T-helper 1 cell treated with Interleukin-12 subunit alpha and Interleukin-12 subunit beta and Interleukin-4 antibody, amounts not matched to agents 30 μg/mL and 1 μg/mL, for 36 hours (primary cell): Measurements from ENCODE around the gene ZNF79.
A peak's percentile ranks its signal among the peaks of the same experiment; 100 is the strongest.

Experiments used
- H3K27ac Mint-ChIP-seq: one replicate; pipeline ENCODE4 v1.8.0; 2021; ENCODE audit warnings: mild to moderate bottlenecking, mixed read lengths
- H3K27me3 Mint-ChIP-seq: one replicate; pipeline ENCODE4 v1.8.0; 2021; ENCODE audit warnings: low read depth, mixed read lengths
- H3K36me3 Mint-ChIP-seq: one replicate; pipeline ENCODE4 v1.8.0; 2021; ENCODE audit warnings: low read depth, mixed read lengths
- H3K4me1 Mint-ChIP-seq: one replicate; pipeline ENCODE4 v1.8.0; 2021; ENCODE audit warnings: low read depth, mixed read lengths
- H3K4me3 Mint-ChIP-seq: one replicate; pipeline ENCODE4 v1.8.0; 2021; ENCODE audit warnings: mild to moderate bottlenecking, moderate library complexity, mixed read lengths
- H3K9me3 Mint-ChIP-seq: one replicate; pipeline ENCODE4 v1.8.0; 2021; ENCODE audit warnings: mixed read lengths

The ZNF79 gene

DNA sequence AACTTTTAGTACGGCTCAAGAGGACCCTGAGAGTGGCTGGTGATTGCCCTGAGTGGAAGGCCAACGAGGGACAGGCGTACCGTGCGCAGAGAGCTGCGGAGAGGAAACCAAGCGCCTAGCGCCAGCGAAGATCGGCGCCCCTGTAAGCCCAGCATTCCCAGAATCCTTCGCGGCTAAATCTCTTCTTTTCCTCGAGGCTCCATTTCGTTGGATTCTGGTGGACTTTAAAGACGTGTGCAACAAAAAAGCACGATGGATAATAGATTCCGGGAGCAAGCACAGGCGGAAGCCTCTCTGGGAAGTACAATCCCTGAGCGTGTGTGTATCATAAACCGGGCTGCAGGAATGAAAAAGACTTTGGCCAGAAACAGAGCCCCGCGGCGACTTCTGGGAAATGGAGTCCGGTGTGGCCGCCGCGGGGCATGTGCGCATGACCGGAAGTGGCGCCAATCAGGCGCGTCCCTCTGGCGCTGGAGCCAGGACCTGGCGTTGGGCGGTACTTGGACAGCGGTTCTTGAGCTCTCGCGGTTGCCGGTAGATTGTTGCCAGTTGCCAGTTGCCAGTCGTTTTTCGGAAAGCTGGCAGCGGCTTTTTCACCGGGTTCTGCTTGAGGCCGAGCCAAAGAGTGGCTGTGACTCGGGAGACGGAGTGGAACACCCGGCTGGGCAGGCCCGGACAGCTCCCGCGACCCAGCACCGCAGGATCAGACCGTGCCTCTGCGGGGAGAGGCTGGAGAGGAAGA, at the start of gene ZNF79:
ZNF79 (plus strand) TSS at position 449 of the 742 bp plus-strand sequence. CDS start 406 bp downstream, outside the sequence.
- H3K9me3 Mint-ChIP-seq, result no peaks in the 10 kb centered on the region
- H3K27me3 Mint-ChIP-seq, result no peaks in the 10 kb centered on the region
- peak within 1 kb of the TSS; percentile 97 for H3K4me3 Mint-ChIP-seq
- H3K27ac Mint-ChIP-seq, result peak within 1 kb of the TSS; percentile 94
- peaks cover 15% of the 10 kb centered on the region for H3K36me3 Mint-ChIP-seq
- peaks cover 32% of the 10 kb centered on the region for H3K4me1 Mint-ChIP-seq

DNA sequence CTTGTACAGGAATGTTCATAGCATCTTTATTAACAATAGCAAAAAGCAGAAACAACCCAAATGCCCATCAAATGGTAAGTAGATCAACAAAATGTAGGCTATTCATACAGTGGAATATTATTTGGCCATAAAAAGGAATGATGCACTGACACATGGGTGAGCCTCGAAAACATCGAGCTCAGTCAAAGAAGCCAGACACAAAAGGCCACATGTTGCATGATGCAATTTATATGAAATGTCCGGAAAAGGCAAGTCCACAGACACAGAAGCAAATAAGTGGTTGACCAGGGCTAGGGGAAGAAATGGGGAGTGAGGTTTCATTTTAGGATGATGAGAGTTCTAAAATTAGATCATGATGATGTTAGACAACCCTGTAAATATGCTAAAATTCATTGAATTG, 43.7 kb upstream of the ZNF79 start:
- Mint-ChIP-seq H3K36me3 (peaks cover 3% of the 10 kb centered on the region), H3K9me3 (peaks cover 14% of the 10 kb centered on the region), H3K27me3 (peaks cover 60% of the 10 kb centered on the region), H3K4me3 (no peak overlapping the region), H3K4me1 (no peaks in the 10 kb centered on the region), H3K27ac (no peak overlapping the region)

GRCh38 chr9:127382541-127382940, 41.6 kb upstream of the ZNF79 start:
- no peaks in the 10 kb centered on the region for H3K4me1 Mint-ChIP-seq
- peaks cover 68% of the 10 kb centered on the region for H3K27me3 Mint-ChIP-seq
- H3K9me3 Mint-ChIP-seq, result peaks cover 14% of the 10 kb centered on the region
- H3K36me3 Mint-ChIP-seq, result peaks cover 4% of the 10 kb centered on the region
- H3K27ac Mint-ChIP-seq, result no peak overlapping the region
- H3K4me3 Mint-ChIP-seq, result no peak overlapping the region

- peaks cover 13% of the 10 kb centered on the region for H3K4me1 Mint-ChIP-seq
- H3K9me3 Mint-ChIP-seq, result peaks cover 13% of the 10 kb centered on the region
- peaks cover 77% of the 10 kb centered on the region for H3K27me3 Mint-ChIP-seq
- H3K27ac Mint-ChIP-seq, result no peak overlapping the region
- H3K4me3 Mint-ChIP-seq, result no peak overlapping the region
- peaks cover 4% of the 10 kb centered on the region for H3K36me3 Mint-ChIP-seq
These were observed 40.0 kb upstream of the ZNF79 start for GRCh38 chr9:127384016-127384730.

DNA sequence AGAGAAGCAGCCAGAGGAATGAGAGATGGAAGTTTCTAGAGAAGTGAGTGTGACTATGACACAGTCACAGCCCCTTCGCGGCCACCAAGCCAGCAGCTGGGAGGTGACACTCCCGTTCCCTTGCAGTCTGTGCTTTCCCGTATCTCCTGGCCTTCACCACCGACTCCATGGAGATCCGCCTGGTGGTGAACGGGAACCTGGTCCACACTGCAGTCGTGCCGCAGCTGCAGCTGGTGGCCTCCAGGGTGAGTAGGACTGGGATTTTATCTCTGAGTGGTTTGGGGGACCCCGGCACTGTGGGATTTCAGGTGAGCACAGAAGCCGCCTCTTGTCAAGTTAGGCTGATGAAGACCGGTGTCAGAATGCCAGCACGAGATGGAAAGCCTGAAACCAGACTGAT, 39.3 kb upstream of the ZNF79 start:
- Mint-ChIP-seq H3K27me3 (peaks cover 74% of the 10 kb centered on the region), H3K9me3 (peaks cover 8% of the 10 kb centered on the region), H3K4me1 (peaks cover 17% of the 10 kb centered on the region), H3K27ac (no peak overlapping the region), H3K4me3 (no peak overlapping the region), H3K36me3 (peaks cover 4% of the 10 kb centered on the region)

DNA sequence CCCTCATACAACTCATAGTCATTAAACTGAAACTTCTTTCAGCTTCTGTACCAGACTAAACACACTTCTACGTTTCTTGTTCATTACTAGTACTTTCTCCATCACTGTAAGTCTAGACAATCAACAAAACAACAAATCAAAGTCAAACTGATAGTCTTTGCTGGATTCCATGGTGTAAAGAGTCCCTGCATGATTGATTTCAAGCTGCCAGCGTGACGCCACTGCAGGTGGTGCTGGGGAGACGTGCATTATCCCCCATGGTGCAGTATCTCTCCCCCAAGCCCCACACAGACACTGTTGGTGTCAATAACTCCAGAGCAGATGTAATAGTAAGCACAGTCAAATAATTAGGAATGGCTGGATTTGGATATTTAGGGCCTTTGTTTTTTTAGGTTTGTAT, 37.9 kb upstream of the ZNF79 start:
- Mint-ChIP-seq H3K4me3 (no peak overlapping the region), H3K4me1 (peaks cover 22% of the 10 kb centered on the region), H3K27me3 (peaks cover 73% of the 10 kb centered on the region), H3K9me3 (no peaks in the 10 kb centered on the region), H3K36me3 (peaks cover 1% of the 10 kb centered on the region), H3K27ac (no peak overlapping the region)

GRCh38 chr9:127386981-127387380, 37.2 kb upstream of the ZNF79 start:
- H3K27ac Mint-ChIP-seq, result no peak overlapping the region
- H3K36me3 Mint-ChIP-seq, result peaks cover 1% of the 10 kb centered on the region
- peaks cover 22% of the 10 kb centered on the region for H3K4me1 Mint-ChIP-seq
- peaks cover 72% of the 10 kb centered on the region for H3K27me3 Mint-ChIP-seq
- no peaks in the 10 kb centered on the region for H3K9me3 Mint-ChIP-seq
- H3K4me3 Mint-ChIP-seq, result no peak overlapping the region

DNA sequence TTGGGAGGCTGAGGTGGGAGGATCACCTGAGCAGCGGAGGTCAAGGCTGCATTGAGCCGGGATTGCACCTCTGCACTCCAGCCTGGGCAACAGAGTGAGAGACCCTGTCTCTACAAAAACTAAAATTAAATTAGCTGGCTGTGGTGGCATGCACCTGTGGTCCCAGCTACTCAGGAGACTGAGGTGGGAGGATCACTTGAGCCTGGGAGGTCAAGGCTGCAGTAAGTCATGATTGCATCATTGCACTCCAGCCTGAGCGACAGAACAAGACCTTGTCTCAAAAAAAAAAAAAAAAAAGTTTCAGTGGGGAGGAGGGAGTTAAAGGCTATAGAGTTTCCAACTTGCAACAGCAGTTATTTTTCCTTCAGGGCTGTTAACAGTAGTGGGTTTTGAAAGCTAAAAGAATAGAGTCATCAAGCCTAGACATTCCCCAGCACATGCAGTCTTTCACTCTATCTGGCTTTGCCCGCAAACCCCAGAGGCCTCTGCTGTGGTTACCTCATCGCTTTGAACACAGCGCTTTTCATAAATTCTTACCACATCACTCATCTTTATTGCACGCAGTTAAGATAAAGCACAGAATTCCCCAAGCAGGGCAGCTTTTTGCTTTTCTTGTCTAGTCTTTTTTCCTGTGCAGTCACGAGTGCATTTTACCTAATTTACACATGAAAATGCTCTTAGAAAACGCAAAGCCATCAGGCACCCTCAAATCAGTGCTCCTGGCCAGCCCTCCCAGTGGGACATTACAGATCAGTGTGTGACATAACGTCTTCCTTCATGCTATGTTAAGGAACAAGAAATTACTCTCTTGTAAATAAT, 35.9 kb upstream of the ZNF79 start:
- H3K4me1 Mint-ChIP-seq, result peaks cover 22% of the 10 kb centered on the region
- no peaks in the 10 kb centered on the region for H3K9me3 Mint-ChIP-seq
- peaks cover 77% of the 10 kb centered on the region for H3K27me3 Mint-ChIP-seq
- H3K36me3 Mint-ChIP-seq, result peaks cover 1% of the 10 kb centered on the region
- H3K4me3 Mint-ChIP-seq, result peak overlapping the region; percentile 38
- peak overlapping the region; percentile 76 for H3K27ac Mint-ChIP-seq

GRCh38 chr9:127388856-127389238, 35.3 kb upstream of the ZNF79 start:
- peaks cover 1% of the 10 kb centered on the region for H3K36me3 Mint-ChIP-seq
- H3K9me3 Mint-ChIP-seq, result no peaks in the 10 kb centered on the region
- peaks cover 78% of the 10 kb centered on the region for H3K27me3 Mint-ChIP-seq
- H3K27ac Mint-ChIP-seq, result peak overlapping the region; percentile 76
- peaks cover 22% of the 10 kb centered on the region for H3K4me1 Mint-ChIP-seq
- peak overlapping the region; percentile 38 for H3K4me3 Mint-ChIP-seq

DNA sequence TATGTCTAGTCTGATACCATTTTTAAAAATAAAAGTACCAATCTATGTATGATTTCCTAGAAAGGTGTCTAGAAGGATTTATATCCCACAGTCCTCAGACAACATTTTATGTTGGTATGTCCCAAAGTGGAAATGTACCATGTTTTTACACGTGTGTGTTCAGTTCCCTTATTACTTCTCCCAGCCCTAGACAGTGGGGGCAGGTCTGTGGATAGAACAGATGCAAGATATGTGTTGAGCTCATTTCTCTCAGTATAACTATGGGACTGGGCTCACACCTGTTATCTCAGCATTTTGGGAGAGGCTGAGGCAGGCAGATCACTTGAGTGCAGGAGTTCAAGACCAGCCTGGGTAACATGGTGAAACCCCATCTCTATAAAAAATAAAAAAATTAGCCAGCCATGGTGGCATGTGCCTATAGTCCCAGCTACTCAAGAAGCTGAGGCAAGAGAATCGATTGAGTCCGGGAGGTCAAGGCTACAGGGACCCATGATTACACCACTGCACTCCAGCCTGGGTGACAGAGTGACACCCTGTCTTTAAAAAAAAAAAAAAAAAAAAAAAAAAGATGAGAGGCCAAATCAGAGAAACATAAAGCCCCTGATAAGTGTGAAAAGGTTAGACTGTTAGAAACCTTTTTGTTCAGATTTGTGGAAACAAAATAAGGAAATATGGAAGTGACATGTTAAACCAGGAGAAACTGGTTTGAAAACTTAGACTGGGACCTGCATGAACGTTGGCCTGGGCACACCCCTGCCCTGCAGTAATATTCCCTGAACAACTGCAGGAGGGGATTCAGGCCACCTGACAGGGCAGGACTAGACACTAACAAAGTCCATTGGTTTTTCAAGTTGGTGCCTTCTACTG, 34.6 kb upstream of the ZNF79 start:
- Mint-ChIP-seq H3K4me1 (peaks cover 22% of the 10 kb centered on the region), H3K9me3 (no peaks in the 10 kb centered on the region), H3K4me3 (no peak overlapping the region), H3K27ac (no peak overlapping the region), H3K27me3 (peaks cover 76% of the 10 kb centered on the region), H3K36me3 (peaks cover 1% of the 10 kb centered on the region)

GRCh38 chr9:127390248-127390545, 34.0 kb upstream of the ZNF79 start:
- Mint-ChIP-seq H3K36me3 (peaks cover 1% of the 10 kb centered on the region), H3K27me3 (peaks cover 76% of the 10 kb centered on the region), H3K9me3 (no peaks in the 10 kb centered on the region), H3K4me3 (no peak overlapping the region), H3K4me1 (peaks cover 22% of the 10 kb centered on the region), H3K27ac (no peak overlapping the region)

DNA sequence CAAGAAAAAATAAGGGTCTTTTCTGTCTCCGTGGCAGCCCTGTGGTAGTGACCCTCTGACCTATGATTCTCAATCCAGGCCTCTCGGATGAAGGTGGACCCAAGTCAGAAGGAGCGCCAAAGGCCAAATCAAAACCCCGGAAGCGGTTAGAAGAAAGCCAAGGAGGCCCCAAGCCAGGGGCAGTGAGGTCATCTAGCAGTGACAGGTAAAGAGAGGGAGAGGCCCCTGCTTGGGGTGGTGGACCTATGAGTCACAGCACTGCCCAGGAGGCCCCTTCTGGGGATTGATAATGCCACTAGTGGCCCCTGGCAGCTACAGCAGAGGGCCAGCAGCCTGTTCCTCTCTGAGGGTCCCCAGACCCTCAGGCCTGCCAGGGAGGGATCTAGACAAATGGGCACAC, 33.6 kb upstream of the ZNF79 start:
- H3K9me3 Mint-ChIP-seq, result no peaks in the 10 kb centered on the region
- no peak overlapping the region for H3K4me3 Mint-ChIP-seq
- peaks cover 1% of the 10 kb centered on the region for H3K36me3 Mint-ChIP-seq
- peaks cover 22% of the 10 kb centered on the region for H3K4me1 Mint-ChIP-seq
- H3K27ac Mint-ChIP-seq, result no peak overlapping the region
- peaks cover 76% of the 10 kb centered on the region for H3K27me3 Mint-ChIP-seq

DNA sequence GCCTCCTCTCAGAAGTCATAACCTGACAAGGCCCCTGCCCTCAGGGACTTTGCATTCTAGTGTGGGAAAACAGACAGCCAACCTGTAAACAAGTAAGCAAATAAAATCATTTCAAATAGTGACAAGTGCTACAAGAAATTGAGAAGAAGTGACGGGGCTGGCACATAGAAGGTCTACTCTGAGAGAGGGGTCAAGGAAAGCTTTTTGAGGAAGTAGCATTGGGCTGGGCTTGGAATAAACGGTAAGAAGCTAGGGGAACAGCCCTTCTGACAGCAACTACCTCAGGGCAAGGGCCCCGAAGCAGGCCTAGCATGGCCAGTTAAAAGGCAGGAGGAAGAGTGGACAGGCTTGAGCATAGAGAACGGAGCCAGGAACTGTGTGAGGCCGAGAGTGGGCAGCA, 32.0 kb upstream of the ZNF79 start:
- no peaks in the 10 kb centered on the region for H3K9me3 Mint-ChIP-seq
- peaks cover 25% of the 10 kb centered on the region for H3K4me1 Mint-ChIP-seq
- no peaks in the 10 kb centered on the region for H3K36me3 Mint-ChIP-seq
- H3K27ac Mint-ChIP-seq, result no peak overlapping the region
- H3K4me3 Mint-ChIP-seq, result no peak overlapping the region
- peaks cover 69% of the 10 kb centered on the region for H3K27me3 Mint-ChIP-seq

GRCh38 chr9:127392976-127393375, 31.2 kb upstream of the ZNF79 start:
- no peaks in the 10 kb centered on the region for H3K9me3 Mint-ChIP-seq
- H3K36me3 Mint-ChIP-seq, result no peaks in the 10 kb centered on the region
- H3K4me3 Mint-ChIP-seq, result no peak overlapping the region
- peaks cover 25% of the 10 kb centered on the region for H3K4me1 Mint-ChIP-seq
- H3K27me3 Mint-ChIP-seq, result peaks cover 69% of the 10 kb centered on the region
- no peak overlapping the region for H3K27ac Mint-ChIP-seq
